PFSK-1 (cell line): ENCODE results near the gene HEYL.

Experiments
- POLR2AphosphoS5 ChIP-seq: IDR thresholded peaks from 2 replicates; pipeline ENCODE4 v1.6.1; 2012; ENCODE audit warnings: low read depth, mild to moderate bottlenecking, control low read depth, low read length, moderate library complexity
- SIN3A ChIP-seq: IDR thresholded peaks from 2 replicates; pipeline ENCODE4 v1.6.1; 2012; ENCODE audit warnings: mild to moderate bottlenecking, low read length, moderate library complexity, borderline replicate concordance; ENCODE audit not compliant: insufficient read depth
- TAF1 ChIP-seq: IDR thresholded peaks from 2 replicates; pipeline ENCODE4 v1.6.1; 2012; ENCODE audit warnings: low read length, control low read depth, borderline replicate concordance; ENCODE audit not compliant: insufficient read depth
- TF ChIP-seq, protein P1 (sequence below), 2 experiments: IDR thresholded peaks; 2 replicates each; pipeline versions ENCODE4 v1.6.1 to v1.8.0; 2011 to 2012; ENCODE audit warnings: low read depth in 2 of 2, low read length in 2 of 2, control low read depth in 1 of 2, inconsistent platforms in 1 of 2, mild to moderate bottlenecking in 1 of 2, moderate library complexity in 1 of 2; ENCODE audit not compliant: insufficient read depth in 1 of 2

- TF ChIP-seq SIN3A, result no peak
- TF ChIP-seq, protein P1, sequence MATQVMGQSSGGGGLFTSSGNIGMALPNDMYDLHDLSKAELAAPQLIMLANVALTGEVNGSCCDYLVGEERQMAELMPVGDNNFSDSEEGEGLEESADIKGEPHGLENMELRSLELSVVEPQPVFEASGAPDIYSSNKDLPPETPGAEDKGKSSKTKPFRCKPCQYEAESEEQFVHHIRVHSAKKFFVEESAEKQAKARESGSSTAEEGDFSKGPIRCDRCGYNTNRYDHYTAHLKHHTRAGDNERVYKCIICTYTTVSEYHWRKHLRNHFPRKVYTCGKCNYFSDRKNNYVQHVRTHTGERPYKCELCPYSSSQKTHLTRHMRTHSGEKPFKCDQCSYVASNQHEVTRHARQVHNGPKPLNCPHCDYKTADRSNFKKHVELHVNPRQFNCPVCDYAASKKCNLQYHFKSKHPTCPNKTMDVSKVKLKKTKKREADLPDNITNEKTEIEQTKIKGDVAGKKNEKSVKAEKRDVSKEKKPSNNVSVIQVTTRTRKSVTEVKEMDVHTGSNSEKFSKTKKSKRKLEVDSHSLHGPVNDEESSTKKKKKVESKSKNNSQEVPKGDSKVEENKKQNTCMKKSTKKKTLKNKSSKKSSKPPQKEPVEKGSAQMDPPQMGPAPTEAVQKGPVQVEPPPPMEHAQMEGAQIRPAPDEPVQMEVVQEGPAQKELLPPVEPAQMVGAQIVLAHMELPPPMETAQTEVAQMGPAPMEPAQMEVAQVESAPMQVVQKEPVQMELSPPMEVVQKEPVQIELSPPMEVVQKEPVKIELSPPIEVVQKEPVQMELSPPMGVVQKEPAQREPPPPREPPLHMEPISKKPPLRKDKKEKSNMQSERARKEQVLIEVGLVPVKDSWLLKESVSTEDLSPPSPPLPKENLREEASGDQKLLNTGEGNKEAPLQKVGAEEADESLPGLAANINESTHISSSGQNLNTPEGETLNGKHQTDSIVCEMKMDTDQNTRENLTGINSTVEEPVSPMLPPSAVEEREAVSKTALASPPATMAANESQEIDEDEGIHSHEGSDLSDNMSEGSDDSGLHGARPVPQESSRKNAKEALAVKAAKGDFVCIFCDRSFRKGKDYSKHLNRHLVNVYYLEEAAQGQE (IDR thresholded peaks at IDR 0.05; ENCODE audit: insufficient read depth in 1 of 2, low read depth in 2 of 2, low read length in 2 of 2), result no peak
- no peak for TF ChIP-seq TAF1
- peak; percentile 44; the same call in 1 of the 2 replicates for TF ChIP-seq POLR2AphosphoS5
Observed at GRCh38 chr1:39657923-39658485, 18.6 kb upstream of the HEYL start.
